NT2/D1 (cell line): ENCODE data around the gene PARD3.

Source experiments
- SUZ12 ChIP-seq: IDR thresholded peaks from 2 replicates; pipeline ENCODE4 v1.6.1; 2011; ENCODE audit not compliant: insufficient read length, insufficient read depth; ENCODE audit errors: extremely low read depth
- YY1 ChIP-seq: IDR thresholded peaks from 2 replicates; pipeline ENCODE4 v1.6.1; 2011; ENCODE audit not compliant: insufficient read length, insufficient read depth
- ZNF274 ChIP-seq: IDR thresholded peaks from 2 replicates; pipeline ENCODE4 v1.6.1; 2011; ENCODE audit warnings: mild to moderate bottlenecking, low read depth, low read length

DNA sequence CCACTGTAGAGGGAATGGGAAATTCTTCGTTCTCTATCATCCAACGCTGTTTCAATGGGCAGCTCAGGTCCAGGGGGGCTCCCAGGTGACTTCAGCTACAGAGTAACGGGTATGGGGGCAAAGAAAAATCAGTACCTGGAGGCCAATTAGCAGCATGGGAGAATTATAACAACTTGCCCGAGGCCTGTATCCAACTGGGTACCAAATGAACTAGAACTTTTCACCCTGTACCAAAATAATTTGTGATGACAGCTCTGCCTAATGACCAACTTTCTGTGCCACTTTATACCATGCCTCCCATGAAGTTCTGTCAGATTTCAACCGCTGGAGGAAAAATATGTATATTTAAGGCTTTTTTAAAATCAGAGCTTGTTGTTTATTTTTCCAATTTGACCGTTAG is 467.1 kb downstream of the PARD3 start:
- no peak for TF ChIP-seq YY1
- no peak for TF ChIP-seq ZNF274
- TF ChIP-seq SUZ12 = no peak
